ENCODE data around the gene ZC2HC1C. TPM values are rescaled to one million over a fixed set of nuclear protein-coding genes. Genes with fewer than 3 reads are reported as not detected.

Gene ZC2HC1C
- polyA plus RNA-seq, 2 of the 4 experiments (the other 2 are of a cell fraction) = 2.7 to 3.9 TPM

- H3K4me3 ChIP-seq = no peak overlapping the region
- WGBS (ENCODE audit: missing lambda C conversion rate) = 94% methylated on average over 8 of the region's 8 CpGs
- DNase-seq (ENCODE audit: low read depth in 1 of 2, low spot score in 1 of 2) (no peak), FAIRE-seq (no peak), ATAC-seq (no peak)
- ChIA-PET CTCF (interaction anchor here (1.3 to 13.1 kb wide), 4 partner anchors 83 to 232 kb away, joined by 5 to 148 read pairs (median 47); no protein-coding TSS in a partner anchor), POLR2A (no interaction called here)
- H3K9me3 ChIP-seq = no peaks in the 10 kb centered on the region
- no peak overlapping the region for H3K4me2 ChIP-seq
- TF ChIP-seq NPAS2 (CRISPR knock-in tag; IDR thresholded peaks at IDR 0.05; ENCODE audit: borderline replicate concordance) = no peak
- TF ChIP-seq HEYL (CRISPR knock-in tag; IDR thresholded peaks at IDR 0.05) = no peak
- no peak for TF ChIP-seq EHMT2 (IDR thresholded peaks at IDR 0.05; ENCODE audit: low read depth)
- TF ChIP-seq ELK1 (IDR thresholded peaks at IDR 0.05; ENCODE audit: low read depth, low read length) = no peak
- no peak for TF ChIP-seq ZNF302 (CRISPR knock-in tag; IDR thresholded peaks at IDR 0.05)
- TF ChIP-seq CTCF (IDR thresholded peaks at IDR 0.05) = no peak
- no peak for TF ChIP-seq MAX (IDR thresholded peaks at IDR 0.05)
- no peak for TF ChIP-seq RAD21 (conservative IDR thresholded peaks at IDR 0.05 in 1 of 2, IDR thresholded peaks at IDR 0.05 in 1 of 2)
- no peak for TF ChIP-seq HOXA7 (CRISPR knock-in tag; IDR thresholded peaks at IDR 0.05)
- H3K4me1 ChIP-seq = no peaks in the 10 kb centered on the region
- no peak overlapping the region for H3K27ac ChIP-seq
These were observed 21.8 kb downstream of the ZC2HC1C start for GRCh38 chr14:75091251-75091650.

GRCh38 chr14:75092698-75093097 is 23.3 kb downstream of the ZC2HC1C start:
- DNase-seq (ENCODE audit: low read depth in 1 of 2, low spot score in 1 of 2) (no peak), FAIRE-seq (no peak), ATAC-seq (no peak)
- Histone ChIP-seq H3K9me3 (no peaks in the 10 kb centered on the region), H3K27ac (no peak overlapping the region), H3K4me1 (no peaks in the 10 kb centered on the region), H3K4me2 (no peak overlapping the region), H3K4me3 (no peak overlapping the region)
- TF ChIP-seq NPAS2 (CRISPR knock-in tag; IDR thresholded peaks at IDR 0.05; ENCODE audit: borderline replicate concordance) (no peak), SMC3 (IDR thresholded peaks at IDR 0.05) (no peak), GATA3 (IDR thresholded peaks at IDR 0.05; ENCODE audit: borderline replicate concordance) (no peak), FOSL2 (IDR thresholded peaks at IDR 0.05) (no peak), FOSL2 (CRISPR knock-in tag; IDR thresholded peaks at IDR 0.05) (no peak), NFE2L2 (conservative IDR thresholded peaks at IDR 0.05; ENCODE audit: low read length) (no peak), ELK1 (IDR thresholded peaks at IDR 0.05; ENCODE audit: low read depth, low read length) (no peak), MAZ (IDR thresholded peaks at IDR 0.05; ENCODE audit: borderline replicate concordance, low read depth, low read length) (no peak), POLR2AphosphoS2 (conservative IDR thresholded peaks at IDR 0.05; ENCODE audit: low read length) (no peak), MYC (IDR thresholded peaks at IDR 0.05; ENCODE audit: borderline replicate concordance, low read length) (no peak), CBX8 (IDR thresholded peaks at IDR 0.05) (no peak), ATOH8 (CRISPR knock-in tag; IDR thresholded peaks at IDR 0.05; ENCODE audit: low read depth) (no peak), SREBF2 (IDR thresholded peaks at IDR 0.05) (no peak), POLR2A (IDR thresholded peaks at IDR 0.05; ENCODE audit: low read length) (no peak), MAFK (IDR thresholded peaks at IDR 0.05; ENCODE audit: partially characterized antibody) (no peak), HOXB13 (CRISPR knock-in tag; IDR thresholded peaks at IDR 0.05; ENCODE audit: low read depth) (no peak), RARB (CRISPR knock-in tag; IDR thresholded peaks at IDR 0.05) (no peak)
- CTCF ChIA-PET = interaction anchor here (0.9 to 13.1 kb wide), 3 partner anchors 145 to 233 kb away, joined by 3 to 148 read pairs (median 3); no protein-coding TSS in a partner anchor
- 88% methylated on average over 2 of the region's 2 CpGs for WGBS (ENCODE audit: missing lambda C conversion rate)
- POLR2A ChIA-PET = interaction anchor here (0.7 kb wide), 1 partner anchor 221 kb away, joined by 3 read pairs; no protein-coding TSS in a partner anchor
